Measurements from ENCODE around the gene NHS.

NHS gene

DNA sequence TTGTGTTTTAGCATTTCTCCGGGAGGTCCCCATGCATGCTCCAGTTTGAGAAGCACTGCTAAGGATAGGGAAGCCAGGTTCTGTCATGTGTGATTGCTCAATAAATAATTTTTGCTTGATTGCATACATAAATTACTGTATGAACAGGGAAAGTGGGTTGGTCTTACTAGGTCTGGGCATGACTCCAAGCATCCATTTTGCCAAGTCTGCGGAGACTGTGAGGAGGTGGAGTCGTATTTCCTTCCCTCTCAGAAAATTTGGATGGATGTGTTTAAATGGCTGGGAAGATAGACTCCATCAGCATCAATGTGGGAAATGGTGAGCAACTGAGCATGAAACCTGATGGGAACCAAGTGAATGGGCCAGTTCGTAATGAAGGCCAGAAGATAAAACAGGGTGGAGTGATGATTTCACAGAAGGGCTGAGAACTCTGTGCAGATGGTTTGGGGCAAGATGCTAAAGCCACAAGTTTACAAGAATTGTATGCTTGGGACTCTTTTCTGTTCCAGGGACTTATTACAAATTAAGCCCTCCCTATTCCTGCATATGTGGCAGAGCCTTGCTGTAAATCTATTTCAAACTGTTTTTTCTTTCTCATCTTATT, 84.1 kb downstream of the NHS start:
- no peak for TF ChIP-seq GABPA (IDR thresholded peaks at IDR 0.05; ENCODE audit: low read depth)
- TF ChIP-seq POLR2AphosphoS5 (IDR thresholded peaks at IDR 0.05; ENCODE audit: low read depth): no peak
- no peaks in the 10 kb centered on the region for H3K27me3 ChIP-seq (ENCODE audit: insufficient read depth, poor library complexity, severe bottlenecking)
- no peak overlapping the region for H3K27ac ChIP-seq (replicated peaks)
- no peak overlapping the region for H3K4me3 ChIP-seq (replicated peaks; ENCODE audit: insufficient read depth, low read length)
- DNase-seq (ENCODE audit: low read depth in 1 of 2, low spot score in 1 of 2): no peak

- no peak for DNase-seq (ENCODE audit: low read depth in 1 of 2, low spot score in 1 of 2)
- Histone ChIP-seq H3K27ac (replicated peaks) (no peak overlapping the region), H3K27me3 (ENCODE audit: insufficient read depth, poor library complexity, severe bottlenecking) (no peaks in the 10 kb centered on the region), H3K4me3 (replicated peaks; ENCODE audit: insufficient read depth, low read length) (no peak overlapping the region)
- TF ChIP-seq, protein P1, sequence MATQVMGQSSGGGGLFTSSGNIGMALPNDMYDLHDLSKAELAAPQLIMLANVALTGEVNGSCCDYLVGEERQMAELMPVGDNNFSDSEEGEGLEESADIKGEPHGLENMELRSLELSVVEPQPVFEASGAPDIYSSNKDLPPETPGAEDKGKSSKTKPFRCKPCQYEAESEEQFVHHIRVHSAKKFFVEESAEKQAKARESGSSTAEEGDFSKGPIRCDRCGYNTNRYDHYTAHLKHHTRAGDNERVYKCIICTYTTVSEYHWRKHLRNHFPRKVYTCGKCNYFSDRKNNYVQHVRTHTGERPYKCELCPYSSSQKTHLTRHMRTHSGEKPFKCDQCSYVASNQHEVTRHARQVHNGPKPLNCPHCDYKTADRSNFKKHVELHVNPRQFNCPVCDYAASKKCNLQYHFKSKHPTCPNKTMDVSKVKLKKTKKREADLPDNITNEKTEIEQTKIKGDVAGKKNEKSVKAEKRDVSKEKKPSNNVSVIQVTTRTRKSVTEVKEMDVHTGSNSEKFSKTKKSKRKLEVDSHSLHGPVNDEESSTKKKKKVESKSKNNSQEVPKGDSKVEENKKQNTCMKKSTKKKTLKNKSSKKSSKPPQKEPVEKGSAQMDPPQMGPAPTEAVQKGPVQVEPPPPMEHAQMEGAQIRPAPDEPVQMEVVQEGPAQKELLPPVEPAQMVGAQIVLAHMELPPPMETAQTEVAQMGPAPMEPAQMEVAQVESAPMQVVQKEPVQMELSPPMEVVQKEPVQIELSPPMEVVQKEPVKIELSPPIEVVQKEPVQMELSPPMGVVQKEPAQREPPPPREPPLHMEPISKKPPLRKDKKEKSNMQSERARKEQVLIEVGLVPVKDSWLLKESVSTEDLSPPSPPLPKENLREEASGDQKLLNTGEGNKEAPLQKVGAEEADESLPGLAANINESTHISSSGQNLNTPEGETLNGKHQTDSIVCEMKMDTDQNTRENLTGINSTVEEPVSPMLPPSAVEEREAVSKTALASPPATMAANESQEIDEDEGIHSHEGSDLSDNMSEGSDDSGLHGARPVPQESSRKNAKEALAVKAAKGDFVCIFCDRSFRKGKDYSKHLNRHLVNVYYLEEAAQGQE (IDR thresholded peaks at IDR 0.05; ENCODE audit: insufficient replicate concordance, low read depth): no peak
- TF ChIP-seq GABPA (IDR thresholded peaks at IDR 0.05; ENCODE audit: low read depth) (no peak), CTCF (IDR thresholded peaks at IDR 0.05; ENCODE audit: insufficient read depth, low read length) (no peak), POLR2AphosphoS5 (IDR thresholded peaks at IDR 0.05; ENCODE audit: low read depth) (no peak), SPI1 (IDR thresholded peaks at IDR 0.05; ENCODE audit: borderline replicate concordance, low read depth) (no peak)
Measured at GRCh38 chrX:17459661-17460060, 84.7 kb downstream of the NHS start.

- no peak overlapping the region for H3K4me3 ChIP-seq (replicated peaks; ENCODE audit: insufficient read depth, low read length)
- TF ChIP-seq GABPA (IDR thresholded peaks at IDR 0.05; ENCODE audit: low read depth): no peak
- TF ChIP-seq SPI1 (IDR thresholded peaks at IDR 0.05; ENCODE audit: borderline replicate concordance, low read depth): no peak
- no peak for TF ChIP-seq POLR2AphosphoS5 (IDR thresholded peaks at IDR 0.05; ENCODE audit: low read depth)
- TF ChIP-seq CTCF (IDR thresholded peaks at IDR 0.05; ENCODE audit: insufficient read depth, low read length): no peak
- TF ChIP-seq, protein P1 (IDR thresholded peaks at IDR 0.05; ENCODE audit: insufficient replicate concordance, low read depth): no peak
- no peak for DNase-seq (ENCODE audit: low read depth in 1 of 2, low spot score in 1 of 2)
- no peak overlapping the region for H3K27ac ChIP-seq (replicated peaks)
- no peaks in the 10 kb centered on the region for H3K27me3 ChIP-seq (ENCODE audit: insufficient read depth, poor library complexity, severe bottlenecking)
Measured at GRCh38 chrX:17462881-17463280, 87.9 kb downstream of the NHS start.

DNA sequence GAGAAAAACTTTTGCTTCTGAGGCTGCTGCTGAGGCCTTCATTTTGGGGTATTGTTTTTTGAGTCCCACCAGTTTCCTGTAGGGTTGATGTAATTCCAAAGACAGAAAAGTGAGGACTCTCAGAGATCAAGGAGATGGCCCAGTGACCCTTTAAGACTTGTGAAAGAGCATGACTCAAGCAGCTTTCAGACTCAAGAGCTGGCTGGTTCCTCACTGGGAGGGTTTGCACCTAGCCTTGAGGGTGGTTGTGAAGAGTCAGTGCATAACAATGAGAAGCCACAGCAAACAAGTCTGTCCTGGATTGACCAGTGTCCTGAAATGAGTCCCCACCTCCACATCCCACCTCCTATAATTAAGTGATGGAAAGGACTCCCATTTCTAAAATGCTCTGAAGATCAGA, 89.2 kb downstream of the NHS start:
- Histone ChIP-seq H3K27ac (replicated peaks) (no peak overlapping the region), H3K4me3 (replicated peaks; ENCODE audit: insufficient read depth, low read length) (no peak overlapping the region), H3K27me3 (ENCODE audit: insufficient read depth, poor library complexity, severe bottlenecking) (no peaks in the 10 kb centered on the region)
- no peak for TF ChIP-seq CTCF (IDR thresholded peaks at IDR 0.05; ENCODE audit: insufficient read depth, low read length)
- no peak for TF ChIP-seq POLR2AphosphoS5 (IDR thresholded peaks at IDR 0.05; ENCODE audit: low read depth)
- TF ChIP-seq SPI1 (IDR thresholded peaks at IDR 0.05; ENCODE audit: borderline replicate concordance, low read depth): no peak
- TF ChIP-seq GABPA (IDR thresholded peaks at IDR 0.05; ENCODE audit: low read depth): no peak
- TF ChIP-seq, protein P1 (IDR thresholded peaks at IDR 0.05; ENCODE audit: insufficient replicate concordance, low read depth): no peak
- no peak for DNase-seq (ENCODE audit: low read depth in 1 of 2, low spot score in 1 of 2)
